ENCODE data around the gene GRIN1. TPM values are rescaled to one million over a fixed set of nuclear protein-coding genes. Genes with fewer than 3 reads are reported as not detected.

GRIN1 gene
- total RNA-seq, 1 experiment from 2014 or later = not detected

- no peak for DNase-seq (ENCODE audit: low spot score)
- in situ Hi-C loops (cut with HindIII; ENCODE audit: low sequenced_read_pairs) = no loop called here
Observed at GRCh38 chr9:137143459-137143858, 4.5 kb downstream of the GRIN1 start.

GRCh38 chr9:137145731-137146526, 7.0 kb downstream of the GRIN1 start:
- in situ Hi-C loops (cut with HindIII; ENCODE audit: low sequenced_read_pairs) = no loop called here
- no peak for DNase-seq (ENCODE audit: low spot score)

- in situ Hi-C loops (cut with HindIII; ENCODE audit: low sequenced_read_pairs) = no loop called here
- no peak for DNase-seq (ENCODE audit: low spot score)
Observed at GRCh38 chr9:137146527-137146918, 7.6 kb downstream of the GRIN1 start.

- DNase-seq (ENCODE audit: low spot score) = no peak
Observed at GRCh38 chr9:137147091-137147792, 8.3 kb downstream of the GRIN1 start.

GRCh38 chr9:137147793-137148160, 8.8 kb downstream of the GRIN1 start:
- no peak for DNase-seq (ENCODE audit: low spot score)
- in situ Hi-C loops (cut with HindIII; ENCODE audit: low sequenced_read_pairs) = no loop called here

More at GRCh38 chr9:137147091-137147792, 8.3 kb downstream of the GRIN1 start:
- in situ Hi-C loops (cut with HindIII; ENCODE audit: low sequenced_read_pairs) = no loop called here

- no peak for DNase-seq (ENCODE audit: low spot score)
- in situ Hi-C loops (cut with HindIII; ENCODE audit: low sequenced_read_pairs) = no loop called here
Observed at GRCh38 chr9:137148242-137148641, 9.3 kb downstream of the GRIN1 start.

GRCh38 chr9:137148661-137149060, 9.7 kb downstream of the GRIN1 start:
- in situ Hi-C loops (cut with HindIII; ENCODE audit: low sequenced_read_pairs) = no loop called here
- no peak for DNase-seq (ENCODE audit: low spot score)

- DNase-seq (ENCODE audit: low spot score) = no peak
- in situ Hi-C loops (cut with HindIII; ENCODE audit: low sequenced_read_pairs) = no loop called here
Observed at GRCh38 chr9:137149363-137149762, 10.4 kb downstream of the GRIN1 start.

- in situ Hi-C loops (cut with HindIII; ENCODE audit: low sequenced_read_pairs) = loop anchor here (25.0 kb wide), 1 partner anchor 213 kb away; the partner anchor contains the start of genes C8G and FBXW5
- no peak for DNase-seq (ENCODE audit: low spot score)
Observed at GRCh38 chr9:137149942-137150616, 11.1 kb downstream of the GRIN1 start.

- in situ Hi-C loops (cut with HindIII; ENCODE audit: low sequenced_read_pairs) = loop anchor here (25.0 kb wide), 1 partner anchor 214 kb away; the partner anchor contains the start of genes C8G and FBXW5
- DNase-seq (ENCODE audit: low spot score) = no peak
Observed at GRCh38 chr9:137150617-137151457, 11.9 kb downstream of the GRIN1 start.

- in situ Hi-C loops (cut with HindIII; ENCODE audit: low sequenced_read_pairs) = loop anchor here (25.0 kb wide), 1 partner anchor 216 kb away; the partner anchor contains the start of genes C8G and FBXW5
- DNase-seq (ENCODE audit: low spot score) = no peak
Observed at GRCh38 chr9:137152844-137153405, 14.0 kb downstream of the GRIN1 start.

GRCh38 chr9:137156567-137157375, 17.8 kb downstream of the GRIN1 start:
- in situ Hi-C loops (cut with HindIII; ENCODE audit: low sequenced_read_pairs) = loop anchor here (25.0 kb wide), 1 partner anchor 219 kb away; the partner anchor contains the start of genes C8G and FBXW5
- no peak for DNase-seq (ENCODE audit: low spot score)

- in situ Hi-C loops (cut with HindIII; ENCODE audit: low sequenced_read_pairs) = loop anchor here (25.0 kb wide), 1 partner anchor 221 kb away; the partner anchor contains the start of genes C8G and FBXW5
- peak; percentile 93 for DNase-seq (ENCODE audit: low spot score)
Observed at GRCh38 chr9:137157618-137158415, 18.9 kb downstream of the GRIN1 start.

- in situ Hi-C loops (cut with HindIII; ENCODE audit: low sequenced_read_pairs) = loop anchor here (25.0 kb wide), 1 partner anchor 221 kb away; the partner anchor contains the start of genes C8G and FBXW5
- DNase-seq (ENCODE audit: low spot score) = no peak
Observed at GRCh38 chr9:137158625-137159024, 19.7 kb downstream of the GRIN1 start.

GRCh38 chr9:137159105-137160053, 20.4 kb downstream of the GRIN1 start:
- in situ Hi-C loops (cut with HindIII; ENCODE audit: low sequenced_read_pairs) = loop anchor here (25.0 kb wide), 1 partner anchor 222 kb away; the partner anchor contains the start of genes C8G and FBXW5
- DNase-seq (ENCODE audit: low spot score) = no peak

GRCh38 chr9:137160054-137160425, 21.1 kb downstream of the GRIN1 start:
- in situ Hi-C loops (cut with HindIII; ENCODE audit: low sequenced_read_pairs) = loop anchor here (25.0 kb wide), 1 partner anchor 223 kb away; the partner anchor contains the start of genes C8G and FBXW5
- DNase-seq (ENCODE audit: low spot score) = no peak
